GM23338 (cell line): ENCODE measurements around the gene CDH9. TPM values are rescaled to one million over a fixed set of nuclear protein-coding genes. Genes with fewer than 3 reads are reported as not detected.

Source experiments
- ATAC-seq: fragments of 200-7000 bp; cut with Tn5 transposase; 3 replicates; pipeline ENCODE4 v1.9.1; 2020
- DNase-seq: peaks from one replicate; pipeline ENCODE4 v3.0.0-alpha.2; 2015; ENCODE audit warnings: low spot score
- H2AFZ ChIP-seq: fragments of 200-600 bp; sonication (generic); 2 replicates; pipeline ENCODE4 v1.8.0; 2016; ENCODE audit warnings: antibody characterized with exemption, mild to moderate bottlenecking, moderate library complexity
- H3F3A ChIP-seq: fragments of 200-600 bp; sonication (generic); replicated peaks from 2 replicates; pipeline ENCODE4 v1.8.0; 2017; ENCODE audit warnings: antibody characterized with exemption, mixed run types, low read depth
- H3K27ac ChIP-seq: fragments of 200-600 bp; sonication (generic); 2 replicates; pipeline ENCODE4 v1.6.1; 2016; ENCODE audit warnings: low read depth
- H3K27me3 ChIP-seq: fragments of 200-600 bp; sonication (generic); 2 replicates; pipeline ENCODE4 v1.8.0; 2016; ENCODE audit warnings: mild to moderate bottlenecking, mixed run types, moderate library complexity; ENCODE audit not compliant: insufficient read depth
- H3K36me3 ChIP-seq: fragments of 200-600 bp; sonication (generic); 2 replicates; pipeline ENCODE4 v1.8.0; 2016; ENCODE audit warnings: mild to moderate bottlenecking; ENCODE audit not compliant: insufficient read depth
- H3K4me1 ChIP-seq: fragments of 200-600 bp; sonication (generic); 2 replicates; pipeline ENCODE4 v1.8.0; 2016; ENCODE audit warnings: mild to moderate bottlenecking, moderate library complexity; ENCODE audit not compliant: insufficient read depth
- H3K4me2 ChIP-seq: fragments of 200-600 bp; sonication (generic); 2 replicates; pipeline ENCODE4 v1.7.1; 2017; ENCODE audit warnings: mixed run types
- H3K4me3 ChIP-seq: fragments of 200-600 bp; sonication (generic); 2 replicates; pipeline ENCODE4 v1.6.1; 2016; ENCODE audit warnings: mixed run types
- H3K79me2 ChIP-seq: fragments of 200-600 bp; sonication (generic); replicated peaks from 2 replicates; pipeline ENCODE4 v1.8.0; 2017; ENCODE audit warnings: mild to moderate bottlenecking; ENCODE audit not compliant: insufficient read depth
- H3K9me2 ChIP-seq: fragments of 200-600 bp; sonication (generic); 2 replicates; pipeline ENCODE4 v1.8.0; 2017; ENCODE audit not compliant: insufficient read depth
- H4K20me1 ChIP-seq: fragments of 200-600 bp; sonication (generic); replicated peaks from 2 replicates; pipeline ENCODE4 v1.8.0; 2017; ENCODE audit warnings: mild to moderate bottlenecking; ENCODE audit not compliant: insufficient read depth
- H3K27ac Mint-ChIP-seq: 2 replicates; pipeline ENCODE4 v1.8.0; 2020; ENCODE audit warnings: inconsistent platforms, mild to moderate bottlenecking, moderate library complexity, mixed read lengths
- H3K27me3 Mint-ChIP-seq: 3 replicates; pipeline ENCODE4 v1.8.0; 2022; ENCODE audit warnings: low read depth, mild to moderate bottlenecking, moderate library complexity, mixed read lengths, inconsistent platforms; ENCODE audit not compliant: insufficient read depth, poor library complexity
- H3K36me3 Mint-ChIP-seq: 3 replicates; pipeline ENCODE4 v1.8.0; 2021; ENCODE audit warnings: low read depth, mild to moderate bottlenecking, inconsistent platforms, moderate library complexity, mixed read lengths
- H3K4me1 Mint-ChIP-seq: 3 replicates; pipeline ENCODE4 v1.8.0; 2020; ENCODE audit warnings: mild to moderate bottlenecking, inconsistent platforms, mixed read lengths
- H3K4me3 Mint-ChIP-seq: 3 replicates; pipeline ENCODE4 v1.8.0; 2021; ENCODE audit warnings: moderate library complexity, mild to moderate bottlenecking, inconsistent platforms, mixed read lengths
- H3K9me3 Mint-ChIP-seq: 3 replicates; pipeline ENCODE4 v1.8.0; 2020; ENCODE audit warnings: moderate library complexity, mild to moderate bottlenecking, inconsistent platforms, mixed read lengths
- CREB1 ChIP-seq: fragments of 250-450 bp; sonication (Bioruptor Pico); IDR thresholded peaks from 2 replicates; pipeline ENCODE4 v1.5.0; 2020; ENCODE audit warnings: low read depth, mild to moderate bottlenecking, moderate library complexity
- ETS1 ChIP-seq: IDR thresholded peaks from 2 replicates; pipeline ENCODE4 v1.6.1; 2016; ENCODE audit warnings: antibody characterized with exemption
- EZH2 ChIP-seq: fragments of 200-600 bp; sonication (generic); IDR thresholded peaks from one replicate; pipeline ENCODE4 v1.8.0; 2017; ENCODE audit warnings: antibody characterized with exemption, mild to moderate bottlenecking, low read depth; ENCODE audit not compliant: unreplicated experiment
- EZH2phosphoT487 ChIP-seq: fragments of 200-600 bp; sonication (generic); IDR thresholded peaks from one replicate; pipeline ENCODE4 v1.8.1; 2018; ENCODE audit warnings: antibody characterized with exemption; ENCODE audit not compliant: unreplicated experiment
- JUNB ChIP-seq: IDR thresholded peaks from one replicate; pipeline ENCODE4 v1.6.1; 2016; ENCODE audit warnings: antibody characterized with exemption; ENCODE audit not compliant: unreplicated experiment
- NANOG ChIP-seq: IDR thresholded peaks from 2 replicates; pipeline ENCODE4 v1.6.1; 2016; ENCODE audit warnings: antibody characterized with exemption, borderline replicate concordance
- POLR2AphosphoS5 ChIP-seq: IDR thresholded peaks from 2 replicates; pipeline ENCODE4 v1.6.1; 2016; ENCODE audit warnings: antibody characterized with exemption, low read depth
- STAT1 ChIP-seq: IDR thresholded peaks from one replicate; pipeline ENCODE4 v1.6.1; 2016; ENCODE audit warnings: antibody characterized with exemption; ENCODE audit not compliant: unreplicated experiment
- ZNF114 ChIP-seq: fragments of 250-450 bp; sonication (Bioruptor Pico); IDR thresholded peaks from 2 replicates; pipeline ENCODE4 v1.5.0; 2020; ENCODE audit warnings: mild to moderate bottlenecking, moderate library complexity
- ZNF331 ChIP-seq: fragments of 250-450 bp; sonication (Bioruptor Pico); IDR thresholded peaks from 2 replicates; pipeline ENCODE4 v1.5.0; 2020; ENCODE audit warnings: low read depth, mild to moderate bottlenecking, moderate library complexity
- ZNF462 ChIP-seq: fragments of 250-450 bp; sonication (Bioruptor Pico); IDR thresholded peaks from 2 replicates; pipeline ENCODE4 v1.5.0; 2020; ENCODE audit warnings: mild to moderate bottlenecking, moderate library complexity
- polyA plus RNA-seq: library from polyadenylated mRNA; unstranded; fragments of >200 nt; fragmentation: Nextera tagmentation; extraction: Ambion mirVana; gene quantifications from 2 replicates; pipeline ENCODE4 v1.2.1, GENCODE V29; 2016
- total RNA-seq: library from RNA; depleted of rRNA; stranded (reverse); fragments of >200 nt; shearing (Covaris generic); gene quantifications from 2 replicates; pipeline ENCODE4 v1.2.3, GENCODE V29; 2014
- TF ChIP-seq, protein P1 (sequence below), 2 experiments: fragments of 200-600 bp in 1 of 2; sonication (generic) in 1 of 2; conservative IDR thresholded peaks; 2 replicates each; pipeline versions ENCODE4 v1.5.1 to v1.6.1; 2016 to 2017; ENCODE audit warnings: antibody characterized with exemption in 2 of 2, low read depth in 2 of 2, mild to moderate bottlenecking in 2 of 2, moderate library complexity in 1 of 2
- TF ChIP-seq, protein P2 (sequence below): IDR thresholded peaks from one replicate; pipeline ENCODE4 v1.6.1; 2018; ENCODE audit warnings: antibody characterized with exemption; ENCODE audit not compliant: unreplicated experiment

Gene CDH9
- total and polyA plus RNA-seq, 2 experiments from 2014 or later, result 0.26 to 0.31 TPM

DNA sequence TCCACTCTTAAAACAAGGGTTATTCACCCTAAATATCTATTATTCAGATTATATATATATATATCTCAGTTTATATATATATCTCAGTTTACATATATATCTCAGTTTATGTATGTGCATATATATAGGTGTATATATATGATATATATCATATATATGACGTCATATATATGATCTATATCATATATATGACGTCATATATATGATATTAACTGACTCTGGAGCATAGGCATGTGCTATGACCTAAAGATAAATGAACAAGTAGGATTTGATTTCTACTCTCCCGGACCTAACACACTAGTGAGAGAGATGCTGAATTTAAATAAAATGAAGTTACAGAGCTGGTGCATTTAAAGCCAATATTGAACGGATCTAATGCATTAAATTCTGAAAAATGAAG lies 174.3 kb downstream of the CDH9 start:
- Mint-ChIP-seq H3K4me1 (no peaks in the 10 kb centered on the region), H3K4me3 (no peak overlapping the region), H3K36me3 (no peaks in the 10 kb centered on the region), H3K27me3 (no peaks in the 10 kb centered on the region), H3K27ac (no peak overlapping the region), H3K9me3 (no peaks in the 10 kb centered on the region)
- Histone ChIP-seq H3K4me1 (no peaks in the 10 kb centered on the region), H2AFZ (no peak overlapping the region), H3K9me2 (no peaks in the 10 kb centered on the region), H3F3A (no peaks in the 10 kb centered on the region), H3K79me2 (no peaks in the 10 kb centered on the region), H4K20me1 (no peaks in the 10 kb centered on the region), H3K4me2 (no peak overlapping the region), H3K36me3 (no peaks in the 10 kb centered on the region), H3K4me3 (no peak overlapping the region), H3K27me3 (no peaks in the 10 kb centered on the region), H3K27ac (no peak overlapping the region)
- ATAC-seq, result no peak
- TF ChIP-seq, protein P1, sequence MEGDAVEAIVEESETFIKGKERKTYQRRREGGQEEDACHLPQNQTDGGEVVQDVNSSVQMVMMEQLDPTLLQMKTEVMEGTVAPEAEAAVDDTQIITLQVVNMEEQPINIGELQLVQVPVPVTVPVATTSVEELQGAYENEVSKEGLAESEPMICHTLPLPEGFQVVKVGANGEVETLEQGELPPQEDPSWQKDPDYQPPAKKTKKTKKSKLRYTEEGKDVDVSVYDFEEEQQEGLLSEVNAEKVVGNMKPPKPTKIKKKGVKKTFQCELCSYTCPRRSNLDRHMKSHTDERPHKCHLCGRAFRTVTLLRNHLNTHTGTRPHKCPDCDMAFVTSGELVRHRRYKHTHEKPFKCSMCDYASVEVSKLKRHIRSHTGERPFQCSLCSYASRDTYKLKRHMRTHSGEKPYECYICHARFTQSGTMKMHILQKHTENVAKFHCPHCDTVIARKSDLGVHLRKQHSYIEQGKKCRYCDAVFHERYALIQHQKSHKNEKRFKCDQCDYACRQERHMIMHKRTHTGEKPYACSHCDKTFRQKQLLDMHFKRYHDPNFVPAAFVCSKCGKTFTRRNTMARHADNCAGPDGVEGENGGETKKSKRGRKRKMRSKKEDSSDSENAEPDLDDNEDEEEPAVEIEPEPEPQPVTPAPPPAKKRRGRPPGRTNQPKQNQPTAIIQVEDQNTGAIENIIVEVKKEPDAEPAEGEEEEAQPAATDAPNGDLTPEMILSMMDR (conservative IDR thresholded peaks at IDR 0.05; ENCODE audit: low read depth in 2 of 2), result no peak
- TF ChIP-seq EZH2phosphoT487 (no peak), EZH2 (no peak), JUNB (no peak), NANOG (no peak), ZNF114 (CRISPR knock-in tag) (no peak), ZNF462 (no peak), STAT1 (no peak), ETS1 (no peak), CREB1 (CRISPR knock-in tag) (no peak), ZNF331 (no peak), POLR2AphosphoS5 (no peak)
- TF ChIP-seq, protein P2, sequence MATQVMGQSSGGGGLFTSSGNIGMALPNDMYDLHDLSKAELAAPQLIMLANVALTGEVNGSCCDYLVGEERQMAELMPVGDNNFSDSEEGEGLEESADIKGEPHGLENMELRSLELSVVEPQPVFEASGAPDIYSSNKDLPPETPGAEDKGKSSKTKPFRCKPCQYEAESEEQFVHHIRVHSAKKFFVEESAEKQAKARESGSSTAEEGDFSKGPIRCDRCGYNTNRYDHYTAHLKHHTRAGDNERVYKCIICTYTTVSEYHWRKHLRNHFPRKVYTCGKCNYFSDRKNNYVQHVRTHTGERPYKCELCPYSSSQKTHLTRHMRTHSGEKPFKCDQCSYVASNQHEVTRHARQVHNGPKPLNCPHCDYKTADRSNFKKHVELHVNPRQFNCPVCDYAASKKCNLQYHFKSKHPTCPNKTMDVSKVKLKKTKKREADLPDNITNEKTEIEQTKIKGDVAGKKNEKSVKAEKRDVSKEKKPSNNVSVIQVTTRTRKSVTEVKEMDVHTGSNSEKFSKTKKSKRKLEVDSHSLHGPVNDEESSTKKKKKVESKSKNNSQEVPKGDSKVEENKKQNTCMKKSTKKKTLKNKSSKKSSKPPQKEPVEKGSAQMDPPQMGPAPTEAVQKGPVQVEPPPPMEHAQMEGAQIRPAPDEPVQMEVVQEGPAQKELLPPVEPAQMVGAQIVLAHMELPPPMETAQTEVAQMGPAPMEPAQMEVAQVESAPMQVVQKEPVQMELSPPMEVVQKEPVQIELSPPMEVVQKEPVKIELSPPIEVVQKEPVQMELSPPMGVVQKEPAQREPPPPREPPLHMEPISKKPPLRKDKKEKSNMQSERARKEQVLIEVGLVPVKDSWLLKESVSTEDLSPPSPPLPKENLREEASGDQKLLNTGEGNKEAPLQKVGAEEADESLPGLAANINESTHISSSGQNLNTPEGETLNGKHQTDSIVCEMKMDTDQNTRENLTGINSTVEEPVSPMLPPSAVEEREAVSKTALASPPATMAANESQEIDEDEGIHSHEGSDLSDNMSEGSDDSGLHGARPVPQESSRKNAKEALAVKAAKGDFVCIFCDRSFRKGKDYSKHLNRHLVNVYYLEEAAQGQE, result no peak
- no peak for DNase-seq
